HepG2 (cell line): ENCODE data around the gene AJUBA. TPM values are rescaled to one million over a fixed set of nuclear protein-coding genes. Genes with fewer than 3 reads are reported as not detected.

Experiments used
- CBX2 ChIP-seq, 2 experiments: fragments of 200-600 bp in 1 of 2; sonication (generic); formaldehyde crosslinking in 1 of 2; IDR thresholded peaks; 2 replicates each; pipeline versions ENCODE4 v1.7.0 to v1.8.1; 2018 to 2022; ENCODE audit warnings: low read depth in 2 of 2, low read length in 1 of 2, mild to moderate bottlenecking in 1 of 2, missing genetic modification reagents in 1 of 2
- HBP1 ChIP-seq: IDR thresholded peaks from 2 replicates; pipeline ENCODE4 v1.6.1; 2016; ENCODE audit warnings: low read depth, control low read depth
- MAZ ChIP-seq, 2 experiments: sonication (generic) in 1 of 2; formaldehyde crosslinking in 1 of 2; IDR thresholded peaks; 2 replicates each; pipeline versions ENCODE4 v1.5.0 to v1.6.1; 2012 to 2020; ENCODE audit warnings: low read depth in 2 of 2, mild to moderate bottlenecking in 2 of 2, borderline replicate concordance in 1 of 2, improper control_type of control experiment in 1 of 2, low read length in 1 of 2, missing genetic modification reagents in 1 of 2, moderate library complexity in 1 of 2
- PAWR ChIP-seq: sonication (generic); formaldehyde crosslinking; IDR thresholded peaks from 2 replicates; pipeline ENCODE4 v1.4.0; 2020; ENCODE audit warnings: missing genetic modification reagents, mild to moderate bottlenecking, borderline replicate concordance
- RFX5 ChIP-seq: IDR thresholded peaks from 2 replicates; pipeline ENCODE4 v1.6.1; 2011; ENCODE audit warnings: low read depth, low read length, improper control_type of control experiment
- SMAD1 ChIP-seq: sonication (generic); formaldehyde crosslinking; IDR thresholded peaks from 2 replicates; pipeline ENCODE4 v1.4.0; 2020; ENCODE audit warnings: missing genetic modification reagents, low read depth, mild to moderate bottlenecking, borderline replicate concordance
- SMARCE1 ChIP-seq: fragments of 450-650 bp; IDR thresholded peaks from 2 replicates; pipeline ENCODE4 v1.6.1; 2017; ENCODE audit warnings: borderline replicate concordance
- SMC3 ChIP-seq: IDR thresholded peaks from 2 replicates; pipeline ENCODE4 v1.6.1; 2011; ENCODE audit warnings: low read length, improper control_type of control experiment
- SUZ12 ChIP-seq: fragments of 150-350 bp; IDR thresholded peaks from 2 replicates; pipeline ENCODE4 v1.6.1; 2014; ENCODE audit warnings: low read depth, low read length
- TOPORS ChIP-seq: sonication (generic); formaldehyde crosslinking; IDR thresholded peaks from 2 replicates; pipeline ENCODE4 v1.8.0; 2023; ENCODE audit warnings: mild to moderate bottlenecking, missing genetic modification reagents
- ZFAT ChIP-seq: sonication (generic); formaldehyde crosslinking; conservative IDR thresholded peaks from 2 replicates; pipeline ENCODE4 v1.8.1; 2023; ENCODE audit warnings: missing genetic modification reagents, inconsistent platforms
- ZFP41 ChIP-seq: sonication (generic); formaldehyde crosslinking; IDR thresholded peaks from 2 replicates; pipeline ENCODE4 v1.4.0; 2020; ENCODE audit warnings: mild to moderate bottlenecking, missing genetic modification reagents, borderline replicate concordance
- ZFP62 ChIP-seq: sonication (generic); formaldehyde crosslinking; IDR thresholded peaks from 2 replicates; pipeline ENCODE4 v1.4.0; 2020; ENCODE audit warnings: missing genetic modification reagents
- ZNF180 ChIP-seq: sonication (generic); formaldehyde crosslinking; IDR thresholded peaks from 2 replicates; pipeline ENCODE4 v1.4.0; 2020; ENCODE audit warnings: low read depth, missing genetic modification reagents, borderline replicate concordance
- ZNF205 ChIP-seq: IDR thresholded peaks from 2 replicates; pipeline ENCODE4 v1.6.1; 2018; ENCODE audit warnings: missing biosample characterization, missing genetic modification reagents
- ZNF44 ChIP-seq: sonication (generic); formaldehyde crosslinking; IDR thresholded peaks from 2 replicates; pipeline ENCODE4 v1.5.1; 2020; ENCODE audit warnings: mild to moderate bottlenecking, missing genetic modification reagents
- ZNF616 ChIP-seq: sonication (generic); formaldehyde crosslinking; IDR thresholded peaks from 2 replicates; pipeline ENCODE4 v1.5.0; 2020; ENCODE audit warnings: low read depth, mild to moderate bottlenecking, missing genetic modification reagents
- ZNF713 ChIP-seq: sonication (generic); formaldehyde crosslinking; IDR thresholded peaks from 2 replicates; pipeline ENCODE4 v1.4.0; 2020; ENCODE audit warnings: mild to moderate bottlenecking, missing genetic modification reagents
- ZNF720 ChIP-seq: sonication (generic); formaldehyde crosslinking; IDR thresholded peaks from 2 replicates; pipeline ENCODE4 v1.4.0; 2020; ENCODE audit warnings: missing genetic modification reagents
- ZNF749 ChIP-seq: sonication (generic); formaldehyde crosslinking; IDR thresholded peaks from 2 replicates; pipeline ENCODE4 v1.8.0; 2022; ENCODE audit warnings: mild to moderate bottlenecking, missing genetic modification reagents, moderate library complexity, borderline replicate concordance
- ZNF766 ChIP-seq: sonication (generic); formaldehyde crosslinking; IDR thresholded peaks from 2 replicates; pipeline ENCODE4 v1.5.0; 2020; ENCODE audit warnings: missing genetic modification reagents, borderline replicate concordance
- ZNF788 ChIP-seq: sonication (generic); formaldehyde crosslinking; IDR thresholded peaks from 2 replicates; pipeline ENCODE4 v1.5.0; 2020; ENCODE audit warnings: mild to moderate bottlenecking, missing genetic modification reagents, borderline replicate concordance
- ZNF792 ChIP-seq: IDR thresholded peaks from 2 replicates; pipeline ENCODE4 v1.6.1; 2016
- polyA plus RNA-seq, 8 experiments: library from polyadenylated mRNA; depleted of rRNA in 3 of 8; stranded (reverse) in 7 of 8; unstranded in 1 of 8; fragments of >200 nt; fragmentation: Illumina TruSeq in 4 of 8; extraction: Trizol in 4 of 8; gene quantifications; 2 replicates each; pipeline versions ENCODE4 v1.2.1 to v1.2.3, GENCODE V29; 2011 to 2016; ENCODE audit warnings: low read depth in 4 of 8, missing spikeins in 1 of 8, mixed read lengths in 1 of 8; ENCODE audit not compliant: insufficient read depth in 1 of 8
- total RNA-seq, 5 experiments: library from RNA; depleted of rRNA; stranded (reverse); fragments of >200 nt; fragmentation: Illumina TruSeq; extraction: Trizol; gene quantifications; 2 replicates each; pipeline ENCODE4 v1.2.3, GENCODE V29; 2016; ENCODE audit warnings: low read depth in 1 of 5
- TF ChIP-seq, protein P1 (sequence below): IDR thresholded peaks from 2 replicates; pipeline ENCODE4 v1.6.1; 2016; ENCODE audit warnings: missing biosample characterization, missing genetic modification reagents, low read depth
- TF ChIP-seq, protein P2 (sequence below): sonication (generic); formaldehyde crosslinking; IDR thresholded peaks from 2 replicates; pipeline ENCODE4 v1.5.0; 2020; ENCODE audit warnings: missing genetic modification reagents

Gene AJUBA
- total and polyA plus RNA-seq, 2 of the 13 experiments (the other 11 are each of a cell fraction or from before 2014, with no cell fraction given): 157 to 241 TPM

GRCh38 chr14:22980672-22981089 lies 1.7 kb downstream of the AJUBA start (continued):
- TF ChIP-seq MAZ (IDR thresholded peaks at IDR 0.05; ENCODE audit: borderline replicate concordance, low read depth, low read length): peak; percentile 99
- peak; percentile 99 for TF ChIP-seq MAZ (CRISPR knock-in tag; IDR thresholded peaks at IDR 0.05; ENCODE audit: low read depth)
- TF ChIP-seq SMC3: no peak
- TF ChIP-seq SMARCE1: no peak
- no peak for TF ChIP-seq ZFP62 (CRISPR knock-in tag)
- 0 out of 2 replicates have a peak, but pooled peaks have one; percentile 79 for TF ChIP-seq PAWR (CRISPR knock-in tag)
- TF ChIP-seq, protein P1, sequence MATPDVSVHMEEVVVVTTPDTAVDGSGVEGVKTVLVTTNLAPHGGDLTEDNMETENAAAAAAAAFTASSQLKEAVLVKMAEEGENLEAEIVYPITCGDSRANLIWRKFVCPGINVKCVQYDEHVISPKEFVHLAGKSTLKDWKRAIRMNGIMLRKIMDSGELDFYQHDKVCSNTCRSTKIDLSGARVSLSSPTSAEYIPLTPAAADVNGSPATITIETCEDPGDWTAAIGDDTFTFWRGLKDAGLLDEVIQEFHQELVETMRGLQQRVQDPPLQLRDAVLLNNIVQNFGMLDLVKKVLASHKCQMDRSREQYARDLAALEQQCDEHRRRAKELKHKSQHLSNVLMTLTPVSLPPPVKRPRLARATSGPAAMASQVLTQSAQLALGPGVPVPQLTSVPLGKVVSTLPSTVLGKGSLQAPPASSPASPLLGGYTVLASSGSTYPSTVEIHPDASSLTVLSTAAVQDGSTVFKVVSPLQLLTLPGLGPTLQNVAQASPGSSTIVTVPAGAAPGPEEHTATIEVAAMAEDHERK (CRISPR knock-in tag): no peak
- no peak for TF ChIP-seq ZNF616 (CRISPR knock-in tag)
- TF ChIP-seq ZNF749 (CRISPR knock-in tag): no peak
- peak; percentile 28; the same call in 1 of the 2 replicates for TF ChIP-seq ZNF792 (CRISPR knock-in tag)
- no peak for TF ChIP-seq ZNF766 (CRISPR knock-in tag)
- no peak; the same call in 1 of the 2 replicates for TF ChIP-seq RFX5
- no peak for TF ChIP-seq ZNF720
- TF ChIP-seq, protein P2, sequence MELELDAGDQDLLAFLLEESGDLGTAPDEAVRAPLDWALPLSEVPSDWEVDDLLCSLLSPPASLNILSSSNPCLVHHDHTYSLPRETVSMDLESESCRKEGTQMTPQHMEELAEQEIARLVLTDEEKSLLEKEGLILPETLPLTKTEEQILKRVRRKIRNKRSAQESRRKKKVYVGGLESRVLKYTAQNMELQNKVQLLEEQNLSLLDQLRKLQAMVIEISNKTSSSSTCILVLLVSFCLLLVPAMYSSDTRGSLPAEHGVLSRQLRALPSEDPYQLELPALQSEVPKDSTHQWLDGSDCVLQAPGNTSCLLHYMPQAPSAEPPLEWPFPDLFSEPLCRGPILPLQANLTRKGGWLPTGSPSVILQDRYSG (CRISPR knock-in tag): no peak
- TF ChIP-seq ZNF205 (CRISPR knock-in tag): no peak
- no peak for TF ChIP-seq SUZ12
- no peak for TF ChIP-seq TOPORS (CRISPR knock-in tag)
- no peak for TF ChIP-seq SMAD1 (CRISPR knock-in tag)
- TF ChIP-seq ZNF788 (CRISPR knock-in tag): peak; percentile 88; the same call in 1 of the 2 replicates
- TF ChIP-seq ZFP41 (CRISPR knock-in tag): no peak
- no peak for TF ChIP-seq ZNF44
- TF ChIP-seq ZNF713: no peak
- TF ChIP-seq ZNF180 (CRISPR knock-in tag): no peak
- TF ChIP-seq ZFAT (CRISPR knock-in tag): no peak
- peak; percentile 87 for TF ChIP-seq HBP1 (CRISPR knock-in tag)
- TF ChIP-seq CBX2 (IDR thresholded peaks at IDR 0.05; ENCODE audit: low read depth, low read length): no peak
- no peak for TF ChIP-seq CBX2 (CRISPR knock-in tag; IDR thresholded peaks at IDR 0.05; ENCODE audit: low read depth)
